ENCODE measurements around the gene NIPAL3. TPM values are rescaled to one million over a fixed set of nuclear protein-coding genes. Genes with fewer than 3 reads are reported as not detected.
"Not testable (repeated sequence)": the region's sequence is repeated elsewhere in the genome, so short reads cannot be mapped to it uniquely, and the experiment has no call there.

NIPAL3 gene
- total RNA-seq, 4 donors from 2014 or later: 38.0 to 74.3 (median 57.3) TPM

DNA sequence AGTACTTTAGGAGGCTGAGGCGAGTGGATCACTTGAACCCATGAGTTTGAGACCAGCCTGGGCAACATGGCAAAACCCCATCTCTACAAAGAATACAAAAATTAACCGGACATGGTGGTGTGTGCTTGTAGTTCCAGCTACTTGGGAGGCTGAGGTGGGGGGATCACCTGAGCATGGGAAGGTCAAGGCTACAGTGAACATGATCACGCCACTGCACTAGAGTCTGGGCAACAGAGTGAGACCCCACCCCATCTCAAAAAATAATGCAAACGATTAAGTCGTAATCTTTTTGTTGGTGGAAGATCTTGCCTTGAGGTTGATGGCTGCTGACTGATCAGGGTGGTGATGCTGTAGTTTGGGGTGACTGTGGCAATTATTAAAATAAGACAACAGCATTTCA, 93.3 kb downstream of the NIPAL3 start:
- peaks cover 0 to 6% (median 2%) of the 10 kb centered on the region in 4 donors for H3K4me1 ChIP-seq
- no peak overlapping the region for H3K4me3 ChIP-seq
- no peaks in the 10 kb centered on the region for H3K36me3 ChIP-seq
- H3K27ac ChIP-seq: no peak overlapping the region
- DNase-seq: no peak
- no peaks in the 10 kb centered on the region for H3K9me3 ChIP-seq
- no peaks in the 10 kb centered on the region for H3K27me3 ChIP-seq
- TF ChIP-seq, protein P1, sequence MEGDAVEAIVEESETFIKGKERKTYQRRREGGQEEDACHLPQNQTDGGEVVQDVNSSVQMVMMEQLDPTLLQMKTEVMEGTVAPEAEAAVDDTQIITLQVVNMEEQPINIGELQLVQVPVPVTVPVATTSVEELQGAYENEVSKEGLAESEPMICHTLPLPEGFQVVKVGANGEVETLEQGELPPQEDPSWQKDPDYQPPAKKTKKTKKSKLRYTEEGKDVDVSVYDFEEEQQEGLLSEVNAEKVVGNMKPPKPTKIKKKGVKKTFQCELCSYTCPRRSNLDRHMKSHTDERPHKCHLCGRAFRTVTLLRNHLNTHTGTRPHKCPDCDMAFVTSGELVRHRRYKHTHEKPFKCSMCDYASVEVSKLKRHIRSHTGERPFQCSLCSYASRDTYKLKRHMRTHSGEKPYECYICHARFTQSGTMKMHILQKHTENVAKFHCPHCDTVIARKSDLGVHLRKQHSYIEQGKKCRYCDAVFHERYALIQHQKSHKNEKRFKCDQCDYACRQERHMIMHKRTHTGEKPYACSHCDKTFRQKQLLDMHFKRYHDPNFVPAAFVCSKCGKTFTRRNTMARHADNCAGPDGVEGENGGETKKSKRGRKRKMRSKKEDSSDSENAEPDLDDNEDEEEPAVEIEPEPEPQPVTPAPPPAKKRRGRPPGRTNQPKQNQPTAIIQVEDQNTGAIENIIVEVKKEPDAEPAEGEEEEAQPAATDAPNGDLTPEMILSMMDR (IDR thresholded peaks at IDR 0.05): no peak
- TF ChIP-seq POLR2A (IDR thresholded peaks at IDR 0.05): no peak

DNA sequence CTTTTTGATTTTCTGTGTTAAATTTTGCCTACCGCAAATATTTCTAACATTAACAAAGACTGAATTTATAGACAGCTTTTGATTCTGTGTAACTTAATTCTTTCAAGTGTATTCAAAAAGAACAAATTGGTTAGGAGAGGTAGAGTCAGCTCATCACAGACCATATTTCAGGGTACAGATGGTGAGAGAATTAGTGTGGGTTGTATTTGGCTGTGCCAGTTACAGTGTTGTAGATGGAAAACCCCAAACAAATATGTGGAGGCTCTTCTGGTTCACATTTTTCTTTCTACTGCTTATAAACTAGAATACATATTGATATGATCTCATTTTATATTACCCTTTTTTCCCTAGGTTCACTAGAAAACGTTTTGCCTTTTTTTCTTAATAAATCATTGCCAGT, 98.1 kb downstream of the NIPAL3 start:
- H3K9me3 ChIP-seq: no peaks in the 10 kb centered on the region
- no peak for DNase-seq
- H3K4me3 ChIP-seq: no peak overlapping the region
- H3K4me1 ChIP-seq: no peaks in the 10 kb centered on the region
- TF ChIP-seq, protein P1 (IDR thresholded peaks at IDR 0.05): no peak
- no peak for TF ChIP-seq POLR2A (IDR thresholded peaks at IDR 0.05)
- no peak overlapping the region for H3K27ac ChIP-seq
- H3K27me3 ChIP-seq: no peaks in the 10 kb centered on the region
- H3K36me3 ChIP-seq: no peaks in the 10 kb centered on the region

DNA sequence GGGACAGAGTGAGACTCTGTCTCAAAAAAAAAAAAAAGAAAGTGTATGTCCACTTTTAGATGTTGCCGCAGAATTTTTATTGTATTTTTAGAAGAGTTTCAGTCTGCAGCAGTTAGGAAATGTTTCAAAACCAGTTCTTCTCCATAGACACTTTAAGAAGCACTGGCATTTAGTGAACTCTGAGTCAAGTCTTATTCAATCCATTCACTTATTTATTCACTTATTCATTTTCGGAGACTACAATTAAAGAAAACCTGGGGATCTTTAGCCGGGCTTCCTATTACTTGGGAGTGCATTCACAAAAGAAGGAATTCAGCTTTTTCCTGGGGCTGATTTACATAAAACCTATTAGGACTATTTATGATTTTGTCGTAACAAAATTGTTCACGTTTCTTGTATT, 99.3 kb downstream of the NIPAL3 start:
- H3K4me1 ChIP-seq: no peaks in the 10 kb centered on the region
- H3K9me3 ChIP-seq: no peaks in the 10 kb centered on the region
- no peak overlapping the region for H3K27ac ChIP-seq
- H3K27me3 ChIP-seq: no peaks in the 10 kb centered on the region
- TF ChIP-seq POLR2A (IDR thresholded peaks at IDR 0.05): no peak
- TF ChIP-seq, protein P1 (IDR thresholded peaks at IDR 0.05): no peak
- H3K4me3 ChIP-seq: no peak overlapping the region
- no peaks in the 10 kb centered on the region for H3K36me3 ChIP-seq
- no peak for DNase-seq

DNA sequence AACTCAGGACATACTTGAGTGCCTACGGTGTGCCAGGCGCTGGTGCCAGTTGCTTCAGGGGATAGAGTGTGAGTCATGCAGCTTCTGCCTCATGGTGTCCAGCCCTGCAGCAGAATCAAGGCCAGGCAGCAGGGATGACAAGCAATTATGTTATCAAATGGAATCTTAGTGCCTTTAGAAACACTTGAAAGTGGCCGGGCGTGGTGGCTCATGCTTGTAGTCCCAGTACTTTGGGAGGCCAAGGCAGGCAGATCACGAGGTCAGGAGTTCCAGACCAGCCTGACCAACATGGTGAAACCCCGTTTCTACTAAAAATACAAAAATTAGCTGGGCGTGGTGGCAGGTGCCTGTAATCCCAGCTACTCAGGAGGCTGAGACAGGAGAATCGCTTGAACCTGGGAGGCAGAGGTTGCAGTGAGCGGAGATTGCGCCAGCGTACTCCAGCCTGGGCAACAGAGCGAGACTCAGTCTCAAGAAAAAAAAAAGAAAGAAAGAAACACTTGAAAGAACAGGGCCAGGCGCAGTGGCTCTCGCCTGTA, 100.1 kb downstream of the NIPAL3 start:
- DNase-seq, H3K27ac ChIP-seq, H3K9me3 ChIP-seq, H3K36me3 ChIP-seq, H3K27me3 ChIP-seq, H3K4me1 ChIP-seq, H3K4me3 ChIP-seq: not testable (repeated sequence)

DNA sequence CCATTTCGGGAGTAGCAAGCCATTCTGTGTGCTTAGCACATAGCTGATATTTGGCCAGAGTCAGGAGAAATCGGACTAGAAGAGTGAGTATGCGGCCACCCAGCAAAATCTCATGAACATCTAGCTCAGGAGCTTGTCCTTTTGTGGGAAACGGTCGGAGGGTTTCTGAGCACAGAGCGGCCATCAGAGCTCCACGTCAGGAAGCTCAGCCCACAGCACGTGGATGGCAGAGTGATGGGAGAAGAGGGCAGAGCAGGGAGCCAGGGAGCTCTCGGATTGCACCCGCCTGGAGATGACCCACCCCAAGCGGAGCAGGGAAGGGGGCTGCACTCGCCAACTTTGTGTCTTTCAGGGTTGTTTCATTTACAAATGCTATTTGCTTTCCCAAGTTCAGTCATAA, 100.9 kb downstream of the NIPAL3 start:
- H3K4me3 ChIP-seq: no peak overlapping the region
- H3K27me3 ChIP-seq: no peaks in the 10 kb centered on the region
- no peak overlapping the region for H3K27ac ChIP-seq
- no peaks in the 10 kb centered on the region for H3K4me1 ChIP-seq
- DNase-seq: no peak
- TF ChIP-seq, protein P1 (IDR thresholded peaks at IDR 0.05): no peak
- TF ChIP-seq POLR2A (IDR thresholded peaks at IDR 0.05): no peak
- H3K36me3 ChIP-seq: no peaks in the 10 kb centered on the region
- H3K9me3 ChIP-seq: no peaks in the 10 kb centered on the region

DNA sequence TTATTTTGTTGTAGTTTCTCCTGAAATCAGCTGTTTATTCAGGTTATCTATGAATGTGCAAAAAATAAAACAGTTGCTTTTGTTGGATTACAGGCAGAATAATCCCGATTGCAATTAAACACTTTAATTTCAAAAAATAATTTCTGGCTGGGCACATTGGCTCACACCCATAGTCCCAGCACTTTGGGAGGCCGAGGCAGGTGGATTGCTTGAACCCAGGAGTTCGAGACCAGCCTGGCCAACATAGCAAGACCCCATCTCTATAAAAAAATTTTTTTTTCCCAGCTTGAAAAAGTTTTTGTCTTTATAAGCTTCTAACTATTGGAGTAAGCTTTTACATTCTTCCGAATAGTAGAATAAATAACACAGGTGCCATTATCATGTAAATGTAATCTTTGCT, 102.3 kb downstream of the NIPAL3 start:
- Histone ChIP-seq H3K27ac (no peak overlapping the region), H3K36me3 (no peaks in the 10 kb centered on the region), H3K9me3 (no peaks in the 10 kb centered on the region), H3K4me3 (no peak overlapping the region), H3K27me3 (no peaks in the 10 kb centered on the region), H3K4me1 (no peaks in the 10 kb centered on the region)
- DNase-seq: no peak
- TF ChIP-seq, protein P1 (IDR thresholded peaks at IDR 0.05): no peak
- TF ChIP-seq POLR2A (IDR thresholded peaks at IDR 0.05): no peak

DNA sequence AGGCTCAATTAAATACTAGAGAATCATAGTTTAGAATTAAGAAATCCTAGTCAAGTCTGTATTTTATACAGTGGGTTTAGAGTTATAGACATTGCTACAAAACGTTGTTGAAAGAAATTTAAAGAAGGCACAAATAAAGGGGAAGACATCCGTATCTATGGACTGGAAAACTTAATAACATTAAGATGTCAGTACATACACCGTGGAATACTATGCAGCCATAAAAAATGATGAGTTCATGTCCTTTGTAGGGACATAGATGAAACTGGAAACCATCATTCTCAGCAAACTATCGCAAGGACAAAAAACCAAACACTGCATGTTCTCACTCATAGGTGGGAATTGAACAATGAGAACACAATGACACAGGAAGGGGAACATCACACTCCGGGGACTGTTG, 104.7 kb downstream of the NIPAL3 start:
- not testable (repeated sequence) for H3K36me3 ChIP-seq, H3K9me3 ChIP-seq, DNase-seq, H3K4me3 ChIP-seq, H3K4me1 ChIP-seq, H3K27ac ChIP-seq, H3K27me3 ChIP-seq
